ENCODE measurements around the gene ALG14. TPM values are rescaled to one million over a fixed set of nuclear protein-coding genes. Genes with fewer than 3 reads are reported as not detected.

ALG14 gene
- total and polyA plus RNA-seq, 2 donors (not counting 3 experiments of a cell fraction or from before 2014, with no cell fraction given) = 2.6 to 8.6 TPM

DNA sequence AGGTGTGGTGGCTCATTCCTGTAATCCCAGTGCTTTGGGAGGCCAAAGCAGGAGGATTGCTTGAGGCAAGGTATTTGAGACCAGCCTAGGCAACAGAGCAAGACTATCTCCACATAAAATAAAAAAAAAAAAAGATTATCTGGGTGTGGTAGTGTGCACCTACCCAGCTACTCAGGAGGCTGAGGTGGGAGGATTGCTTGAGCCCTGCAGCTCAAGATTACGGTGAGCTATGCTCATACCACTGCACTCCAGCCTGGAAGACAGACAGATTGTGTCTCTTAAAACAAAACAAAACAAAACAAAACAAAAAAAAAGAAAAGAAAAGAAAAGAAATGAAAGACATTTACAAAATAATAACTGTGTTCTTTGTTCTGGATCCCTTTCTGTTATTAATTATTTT, 38.3 kb upstream of the ALG14 start:
- BruUV-seq (replicated peaks) = no TSS peak
- POLR2A ChIA-PET = no interaction called here
- dilution Hi-C loops (cut with MboI; ENCODE audit: extremely low pct_ligation_motif_present, low sequenced_read_pairs) (no loop called here), intact Hi-C loops (cut with micrococcal nuclease) (loop anchor here (10.0 kb wide), 1 partner anchor 124 kb away; the partner anchor contains the start of gene RWDD3)
- DNase-seq (ENCODE audit: low read depth, low spot score) (no peak), FAIRE-seq (no peak)
- Histone ChIP-seq H3K4me1 (ENCODE audit: control insufficient read depth, extremely low read depth, insufficient read depth, low read length) (no peaks in the 10 kb centered on the region), H4K20me1 (replicated peaks; ENCODE audit: control insufficient read depth, extremely low read depth, insufficient read depth, low read length) (no peaks in the 10 kb centered on the region), H2AFZ (ENCODE audit: low read depth, low read length) (no peak overlapping the region), H3K4me2 (ENCODE audit: insufficient read depth, low read length) (no peak overlapping the region), H3K9me3 (replicated peaks; ENCODE audit: control insufficient read depth, insufficient read depth, low read length) (no peaks in the 10 kb centered on the region), H3K36me3 (ENCODE audit: control insufficient read depth in 2 of 2, extremely low read depth in 1 of 2, insufficient read depth in 2 of 2, low read length in 2 of 2) (no peaks in the 10 kb centered on the region), H3K4me3 (replicated peaks in 1 of 3; ENCODE audit: insufficient read depth in 1 of 3, low read depth in 1 of 3, low read length in 3 of 3) (no peak overlapping the region), H3K9ac (replicated peaks; ENCODE audit: extremely low read depth, insufficient read depth, low read length) (no peak overlapping the region), H3K27me3 (ENCODE audit: control insufficient read depth in 2 of 2, insufficient read depth in 2 of 2, low read length in 2 of 2) (peaks cover 8 to 12% of the 10 kb centered on the region in 2 experiments), H3K27ac (ENCODE audit: insufficient read depth, low read depth, low read length) (no peak overlapping the region), H3K9me1 (replicated peaks; ENCODE audit: control insufficient read depth, extremely low read depth, insufficient read depth, low read length) (no peaks in the 10 kb centered on the region), H3K79me2 (ENCODE audit: control insufficient read depth, insufficient read depth, low read length) (no peaks in the 10 kb centered on the region)
- CTCF ChIA-PET = no interaction called here
- TF ChIP-seq GATA2 (IDR thresholded peaks at IDR 0.05; ENCODE audit: insufficient read depth, insufficient read length, low read depth, low read length) (no peak), POLR2AphosphoS5 (IDR thresholded peaks at IDR 0.05; ENCODE audit: insufficient read depth, low read depth, low read length) (no peak), MYC (IDR thresholded peaks at IDR 0.05; ENCODE audit: low read depth, low read length) (no peak), JUN (IDR thresholded peaks at IDR 0.05; ENCODE audit: borderline replicate concordance, insufficient read depth, insufficient read length, low read depth) (no peak), EZH2 (IDR thresholded peaks at IDR 0.05; ENCODE audit: borderline replicate concordance, low read depth, low read length, severe bottlenecking) (no peak), FOS (IDR thresholded peaks at IDR 0.05; ENCODE audit: borderline replicate concordance, insufficient read depth, low read length) (no peak), POLR2A (IDR thresholded peaks at IDR 0.05; ENCODE audit: low read depth, low read length) (no peak)
- TF ChIP-seq, protein P1, sequence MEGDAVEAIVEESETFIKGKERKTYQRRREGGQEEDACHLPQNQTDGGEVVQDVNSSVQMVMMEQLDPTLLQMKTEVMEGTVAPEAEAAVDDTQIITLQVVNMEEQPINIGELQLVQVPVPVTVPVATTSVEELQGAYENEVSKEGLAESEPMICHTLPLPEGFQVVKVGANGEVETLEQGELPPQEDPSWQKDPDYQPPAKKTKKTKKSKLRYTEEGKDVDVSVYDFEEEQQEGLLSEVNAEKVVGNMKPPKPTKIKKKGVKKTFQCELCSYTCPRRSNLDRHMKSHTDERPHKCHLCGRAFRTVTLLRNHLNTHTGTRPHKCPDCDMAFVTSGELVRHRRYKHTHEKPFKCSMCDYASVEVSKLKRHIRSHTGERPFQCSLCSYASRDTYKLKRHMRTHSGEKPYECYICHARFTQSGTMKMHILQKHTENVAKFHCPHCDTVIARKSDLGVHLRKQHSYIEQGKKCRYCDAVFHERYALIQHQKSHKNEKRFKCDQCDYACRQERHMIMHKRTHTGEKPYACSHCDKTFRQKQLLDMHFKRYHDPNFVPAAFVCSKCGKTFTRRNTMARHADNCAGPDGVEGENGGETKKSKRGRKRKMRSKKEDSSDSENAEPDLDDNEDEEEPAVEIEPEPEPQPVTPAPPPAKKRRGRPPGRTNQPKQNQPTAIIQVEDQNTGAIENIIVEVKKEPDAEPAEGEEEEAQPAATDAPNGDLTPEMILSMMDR (IDR thresholded peaks at IDR 0.05; ENCODE audit: extremely low read depth in 1 of 2, insufficient read depth in 1 of 2, low read depth in 1 of 2, low read length in 2 of 2) = no peak
- TF ChIP-seq, protein P2, sequence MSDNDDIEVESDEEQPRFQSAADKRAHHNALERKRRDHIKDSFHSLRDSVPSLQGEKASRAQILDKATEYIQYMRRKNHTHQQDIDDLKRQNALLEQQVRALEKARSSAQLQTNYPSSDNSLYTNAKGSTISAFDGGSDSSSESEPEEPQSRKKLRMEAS (IDR thresholded peaks at IDR 0.05; ENCODE audit: insufficient read depth, insufficient read length) = no peak

Data from endothelial cell of umbilical vein (primary cell).